Neuron (in vitro differentiated cells): ENCODE data around the gene S1PR1.

Source experiments
- H2AFZ ChIP-seq: one replicate; pipeline ENCODE4 v1.6.1; 2013; ENCODE audit warnings: low read depth, mild to moderate bottlenecking, inconsistent platforms, low read length, moderate library complexity
- H3K27me3 ChIP-seq: one replicate; pipeline ENCODE4 v1.6.1; 2013; ENCODE audit warnings: low read length; ENCODE audit not compliant: insufficient read depth
- H3K36me3 ChIP-seq: one replicate; pipeline ENCODE4 v1.6.1; 2013; ENCODE audit warnings: low read length; ENCODE audit not compliant: insufficient read depth
- H3K4me1 ChIP-seq: one replicate; pipeline ENCODE4 v1.6.1; 2013; ENCODE audit warnings: low read length; ENCODE audit not compliant: insufficient read depth
- H3K4me3 ChIP-seq: 2 replicates; pipeline ENCODE4 v1.5.1; 2013; ENCODE audit warnings: mild to moderate bottlenecking, low read length, moderate library complexity
- H3K9me3 ChIP-seq: one replicate; pipeline ENCODE4 v1.6.1; 2013; ENCODE audit warnings: low read length

The S1PR1 gene

GRCh38 chr1:101243751-101244150 is 6.9 kb downstream of the S1PR1 start:
- Histone ChIP-seq H3K4me3 (no peak overlapping the region), H3K4me1 (peaks cover 20% of the 10 kb centered on the region), H3K27me3 (no peaks in the 10 kb centered on the region), H3K9me3 (peaks cover 11% of the 10 kb centered on the region), H2AFZ (no peak overlapping the region), H3K36me3 (peaks cover 40% of the 10 kb centered on the region)

GRCh38 chr1:101244842-101245241 is 8.0 kb downstream of the S1PR1 start:
- Histone ChIP-seq H2AFZ (no peak overlapping the region), H3K27me3 (no peaks in the 10 kb centered on the region), H3K36me3 (peaks cover 30% of the 10 kb centered on the region), H3K9me3 (peaks cover 5% of the 10 kb centered on the region), H3K4me3 (no peak overlapping the region), H3K4me1 (peaks cover 14% of the 10 kb centered on the region)

- peaks cover 24% of the 10 kb centered on the region for H3K36me3 ChIP-seq
- no peak overlapping the region for H3K4me3 ChIP-seq
These were observed 8.6 kb downstream of the S1PR1 start for GRCh38 chr1:101245246-101245927.

GRCh38 chr1:101247404-101248287 is 10.8 kb downstream of the S1PR1 start:
- Histone ChIP-seq H3K36me3 (peaks cover 3% of the 10 kb centered on the region), H3K4me1 (peaks cover 5% of the 10 kb centered on the region), H3K27me3 (no peaks in the 10 kb centered on the region), H2AFZ (no peak overlapping the region), H3K9me3 (no peaks in the 10 kb centered on the region), H3K4me3 (no peak overlapping the region)

More at GRCh38 chr1:101245246-101245927, 8.6 kb downstream of the S1PR1 start:
- H3K4me1 ChIP-seq, result peaks cover 8% of the 10 kb centered on the region
- H3K27me3 ChIP-seq, result no peaks in the 10 kb centered on the region
- H2AFZ ChIP-seq, result no peak overlapping the region
- no peaks in the 10 kb centered on the region for H3K9me3 ChIP-seq

- Histone ChIP-seq H2AFZ (no peak overlapping the region), H3K4me1 (peaks cover 5% of the 10 kb centered on the region), H3K27me3 (no peaks in the 10 kb centered on the region), H3K4me3 (no peak overlapping the region), H3K9me3 (no peaks in the 10 kb centered on the region), H3K36me3 (no peaks in the 10 kb centered on the region)
These were observed 13.4 kb downstream of the S1PR1 start for GRCh38 chr1:101250222-101250621.

GRCh38 chr1:101250656-101251272 is 13.9 kb downstream of the S1PR1 start:
- H2AFZ ChIP-seq, result no peak overlapping the region
- H3K36me3 ChIP-seq, result no peaks in the 10 kb centered on the region
- no peaks in the 10 kb centered on the region for H3K27me3 ChIP-seq
- H3K9me3 ChIP-seq, result no peaks in the 10 kb centered on the region
- peaks cover 5% of the 10 kb centered on the region for H3K4me1 ChIP-seq
- H3K4me3 ChIP-seq, result no peak overlapping the region

- H2AFZ ChIP-seq, result no peak overlapping the region
- no peaks in the 10 kb centered on the region for H3K9me3 ChIP-seq
- no peaks in the 10 kb centered on the region for H3K27me3 ChIP-seq
- H3K4me1 ChIP-seq, result peaks cover 5% of the 10 kb centered on the region
- no peak overlapping the region for H3K4me3 ChIP-seq
- H3K36me3 ChIP-seq, result no peaks in the 10 kb centered on the region
These were observed 14.7 kb downstream of the S1PR1 start for GRCh38 chr1:101251504-101251903.

- no peaks in the 10 kb centered on the region for H3K9me3 ChIP-seq
- H3K27me3 ChIP-seq, result no peaks in the 10 kb centered on the region
- peaks cover 5% of the 10 kb centered on the region for H3K4me1 ChIP-seq
- H2AFZ ChIP-seq, result no peak overlapping the region
- no peak overlapping the region for H3K4me3 ChIP-seq
- H3K36me3 ChIP-seq, result no peaks in the 10 kb centered on the region
These were observed 17.3 kb downstream of the S1PR1 start for GRCh38 chr1:101253976-101254674.

- Histone ChIP-seq H2AFZ (no peak overlapping the region), H3K9me3 (no peaks in the 10 kb centered on the region), H3K4me3 (no peak overlapping the region), H3K4me1 (peaks cover 17% of the 10 kb centered on the region), H3K36me3 (no peaks in the 10 kb centered on the region), H3K27me3 (no peaks in the 10 kb centered on the region)
These were observed 20.9 kb downstream of the S1PR1 start for GRCh38 chr1:101257500-101258325.

GRCh38 chr1:101259744-101260148 is 22.9 kb downstream of the S1PR1 start:
- Histone ChIP-seq H3K36me3 (no peaks in the 10 kb centered on the region), H3K4me3 (no peak overlapping the region), H3K27me3 (no peaks in the 10 kb centered on the region), H2AFZ (no peak overlapping the region), H3K9me3 (no peaks in the 10 kb centered on the region), H3K4me1 (peaks cover 25% of the 10 kb centered on the region)

GRCh38 chr1:101260556-101261350 is 23.9 kb downstream of the S1PR1 start:
- no peak overlapping the region for H3K4me3 ChIP-seq
- no peaks in the 10 kb centered on the region for H3K9me3 ChIP-seq
- H3K27me3 ChIP-seq, result no peaks in the 10 kb centered on the region
- peaks cover 25% of the 10 kb centered on the region for H3K4me1 ChIP-seq
- no peaks in the 10 kb centered on the region for H3K36me3 ChIP-seq
- no peak overlapping the region for H2AFZ ChIP-seq
